ENCODE results near the gene DCLK2.

DCLK2 gene

GRCh38 chr4:150250293-150250997 is 172.2 kb downstream of the DCLK2 start:
- H3K9me3 Mint-ChIP-seq = no peaks in the 10 kb centered on the region
- no peak overlapping the region for H3K4me3 Mint-ChIP-seq
- H3K36me3 Mint-ChIP-seq (ENCODE audit: low read depth) = no peaks in the 10 kb centered on the region
- no peaks in the 10 kb centered on the region for H3K27me3 Mint-ChIP-seq (ENCODE audit: low read depth)
- H3K27ac Mint-ChIP-seq = no peak overlapping the region
- no peaks in the 10 kb centered on the region for H3K4me1 Mint-ChIP-seq (ENCODE audit: low read depth)

DNA sequence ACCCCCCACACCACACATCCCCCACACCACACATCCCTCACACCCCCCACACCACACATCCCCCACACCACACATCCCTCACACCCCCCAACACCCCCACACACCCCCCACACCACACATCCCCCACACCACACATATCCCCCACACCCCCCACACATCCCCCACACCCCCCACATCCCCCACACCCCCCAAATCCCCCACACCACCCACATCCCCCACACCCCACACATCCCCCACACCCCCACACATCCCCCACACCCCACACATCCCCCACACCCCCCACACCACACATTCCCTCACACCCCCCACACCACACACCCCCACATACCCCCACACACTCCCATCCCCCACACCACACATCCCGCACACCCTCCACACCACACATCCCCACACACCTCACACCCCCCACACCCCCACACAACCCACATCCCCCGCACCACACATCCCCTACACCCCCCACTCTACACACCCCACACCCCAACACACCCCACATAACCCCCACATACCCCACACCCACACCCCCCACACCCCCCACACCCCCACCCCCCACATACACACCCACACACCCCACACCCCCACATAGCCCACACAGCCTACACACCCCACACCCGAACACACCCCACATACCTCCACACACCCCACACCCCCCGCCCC is 172.9 kb downstream of the DCLK2 start:
- H3K4me1 Mint-ChIP-seq (ENCODE audit: low read depth) = no peaks in the 10 kb centered on the region
- no peaks in the 10 kb centered on the region for H3K36me3 Mint-ChIP-seq (ENCODE audit: low read depth)
- H3K27ac Mint-ChIP-seq = no peak overlapping the region
- H3K9me3 Mint-ChIP-seq = no peaks in the 10 kb centered on the region
- H3K4me3 Mint-ChIP-seq = no peak overlapping the region
- H3K27me3 Mint-ChIP-seq (ENCODE audit: low read depth) = no peaks in the 10 kb centered on the region

DNA sequence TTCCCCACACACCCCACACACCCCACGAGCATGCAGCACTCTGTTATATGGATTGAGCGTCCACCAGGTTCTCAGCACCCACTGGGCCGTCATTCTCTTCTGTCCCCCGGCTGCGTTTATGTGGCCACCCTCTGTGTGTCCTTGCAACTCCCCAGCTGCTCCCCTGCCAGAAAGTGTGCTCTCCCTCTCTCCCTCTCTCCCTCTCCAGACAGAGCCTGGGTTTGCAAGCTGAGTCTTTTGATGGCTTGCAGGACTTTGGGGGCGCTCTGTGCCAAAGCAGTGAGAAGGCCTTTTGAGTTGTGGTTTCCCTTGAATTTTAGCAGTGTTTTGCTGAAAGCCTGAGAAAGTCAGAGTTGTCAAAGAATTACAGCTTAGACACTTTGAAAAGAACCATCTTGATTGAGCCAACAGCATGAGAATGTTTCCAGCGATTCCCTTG is 173.5 kb downstream of the DCLK2 start:
- Mint-ChIP-seq H3K27ac (no peak overlapping the region), H3K36me3 (ENCODE audit: low read depth) (no peaks in the 10 kb centered on the region), H3K9me3 (no peaks in the 10 kb centered on the region), H3K27me3 (ENCODE audit: low read depth) (no peaks in the 10 kb centered on the region), H3K4me1 (ENCODE audit: low read depth) (no peaks in the 10 kb centered on the region), H3K4me3 (no peak overlapping the region)

- no peaks in the 10 kb centered on the region for H3K4me1 Mint-ChIP-seq (ENCODE audit: low read depth)
- H3K9me3 Mint-ChIP-seq = no peaks in the 10 kb centered on the region
- no peak overlapping the region for H3K27ac Mint-ChIP-seq
- no peaks in the 10 kb centered on the region for H3K27me3 Mint-ChIP-seq (ENCODE audit: low read depth)
- H3K4me3 Mint-ChIP-seq = no peak overlapping the region
- H3K36me3 Mint-ChIP-seq (ENCODE audit: low read depth) = no peaks in the 10 kb centered on the region
Measured at GRCh38 chr4:150252306-150252705, 174.1 kb downstream of the DCLK2 start.

DNA sequence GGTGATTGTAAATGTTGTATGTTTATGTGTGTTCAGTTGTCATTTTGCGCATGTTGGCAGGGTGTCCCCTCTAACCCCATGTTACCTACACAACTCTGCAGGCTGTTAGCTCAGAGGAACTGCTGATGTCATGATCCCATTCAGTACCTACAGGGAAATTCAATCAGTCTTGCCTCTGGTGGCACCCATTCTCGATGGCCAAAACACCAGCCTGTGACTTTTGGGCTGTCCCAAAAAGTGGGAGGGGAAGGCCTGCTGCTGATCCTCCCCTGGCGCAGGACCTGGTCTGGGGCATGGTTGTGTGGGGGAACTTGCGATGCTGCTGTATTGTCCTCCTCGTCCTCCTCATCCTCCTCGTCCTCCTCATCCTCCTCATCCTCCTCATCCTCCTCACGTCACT is 174.5 kb downstream of the DCLK2 start:
- H3K4me3 Mint-ChIP-seq = no peak overlapping the region
- no peaks in the 10 kb centered on the region for H3K36me3 Mint-ChIP-seq (ENCODE audit: low read depth)
- H3K9me3 Mint-ChIP-seq = no peaks in the 10 kb centered on the region
- H3K27me3 Mint-ChIP-seq (ENCODE audit: low read depth) = no peaks in the 10 kb centered on the region
- no peak overlapping the region for H3K27ac Mint-ChIP-seq
- H3K4me1 Mint-ChIP-seq (ENCODE audit: low read depth) = no peaks in the 10 kb centered on the region

GRCh38 chr4:150253416-150253815 is 175.2 kb downstream of the DCLK2 start:
- Mint-ChIP-seq H3K27ac (no peak overlapping the region), H3K4me1 (ENCODE audit: low read depth) (no peaks in the 10 kb centered on the region), H3K9me3 (no peaks in the 10 kb centered on the region), H3K27me3 (ENCODE audit: low read depth) (no peaks in the 10 kb centered on the region), H3K4me3 (no peak overlapping the region), H3K36me3 (ENCODE audit: low read depth) (no peaks in the 10 kb centered on the region)

DNA sequence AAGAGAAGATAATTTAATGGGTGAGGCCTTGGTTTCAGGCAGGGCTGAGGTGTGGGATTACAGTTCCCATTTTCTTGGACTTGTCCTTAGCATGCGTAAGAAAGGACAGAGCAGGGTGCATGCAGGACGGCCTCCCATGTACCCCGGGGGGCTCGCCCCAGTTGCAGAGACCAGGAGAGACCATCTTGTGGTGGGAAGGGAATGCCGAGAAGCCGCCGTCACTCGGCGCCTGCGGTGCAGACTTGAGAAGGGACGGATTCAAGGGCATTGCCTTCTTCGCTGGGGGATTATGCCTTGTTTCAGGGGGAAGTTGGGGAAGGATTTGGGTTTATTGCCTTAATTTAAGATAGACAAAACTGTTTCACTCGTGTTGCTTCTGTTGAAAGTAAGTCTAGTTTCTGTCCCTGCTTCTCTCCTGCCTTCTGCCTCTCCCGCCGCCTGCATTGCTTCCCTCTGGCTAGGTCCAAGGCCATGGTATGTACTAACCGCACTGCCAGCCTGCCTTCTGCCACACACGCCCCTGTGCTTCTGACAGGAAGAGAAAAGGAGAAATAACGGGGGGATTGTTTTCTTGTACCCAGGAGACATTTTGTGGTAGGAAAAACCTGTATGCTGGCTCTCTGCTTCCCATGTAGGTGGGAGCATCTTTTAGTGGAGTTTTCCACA is 175.9 kb downstream of the DCLK2 start:
- Mint-ChIP-seq H3K36me3 (ENCODE audit: low read depth) (no peaks in the 10 kb centered on the region), H3K27ac (no peak overlapping the region), H3K4me3 (no peak overlapping the region), H3K4me1 (ENCODE audit: low read depth) (no peaks in the 10 kb centered on the region), H3K27me3 (ENCODE audit: low read depth) (no peaks in the 10 kb centered on the region), H3K9me3 (no peaks in the 10 kb centered on the region)

DNA sequence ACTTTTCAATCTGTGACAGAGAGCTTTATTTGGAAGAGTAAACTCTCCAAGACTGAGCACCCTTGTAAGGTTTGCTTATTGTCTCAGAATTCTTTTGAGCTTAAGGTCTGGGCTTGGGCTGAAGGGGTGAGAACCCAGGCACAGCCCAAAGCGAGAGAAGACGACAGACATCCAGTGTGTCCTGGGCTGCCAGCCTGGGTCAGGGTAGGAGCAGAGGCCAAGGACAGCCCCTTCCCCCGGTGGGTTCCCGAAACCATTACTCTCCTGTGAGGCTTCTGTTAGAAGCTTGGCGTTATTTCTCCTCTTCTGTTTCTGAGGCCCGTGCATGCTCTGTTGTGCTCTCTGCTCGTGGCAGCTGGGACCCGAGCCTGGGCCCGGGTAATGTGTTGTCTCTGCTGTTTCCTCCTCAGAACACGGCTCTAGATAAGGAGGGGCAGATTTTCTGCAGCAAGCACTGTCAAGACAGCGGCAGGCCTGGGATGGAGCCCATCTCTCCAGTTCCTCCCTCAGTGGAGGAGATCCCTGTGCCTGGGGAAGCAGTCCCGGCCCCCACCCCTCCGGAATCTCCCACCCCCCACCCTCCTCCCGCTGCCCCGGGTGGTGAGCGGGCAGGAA is 177.5 kb downstream of the DCLK2 start:
- Mint-ChIP-seq H3K4me3 (no peak overlapping the region), H3K4me1 (ENCODE audit: low read depth) (no peaks in the 10 kb centered on the region), H3K9me3 (no peaks in the 10 kb centered on the region), H3K36me3 (ENCODE audit: low read depth) (no peaks in the 10 kb centered on the region), H3K27me3 (ENCODE audit: low read depth) (no peaks in the 10 kb centered on the region), H3K27ac (no peak overlapping the region)

DNA sequence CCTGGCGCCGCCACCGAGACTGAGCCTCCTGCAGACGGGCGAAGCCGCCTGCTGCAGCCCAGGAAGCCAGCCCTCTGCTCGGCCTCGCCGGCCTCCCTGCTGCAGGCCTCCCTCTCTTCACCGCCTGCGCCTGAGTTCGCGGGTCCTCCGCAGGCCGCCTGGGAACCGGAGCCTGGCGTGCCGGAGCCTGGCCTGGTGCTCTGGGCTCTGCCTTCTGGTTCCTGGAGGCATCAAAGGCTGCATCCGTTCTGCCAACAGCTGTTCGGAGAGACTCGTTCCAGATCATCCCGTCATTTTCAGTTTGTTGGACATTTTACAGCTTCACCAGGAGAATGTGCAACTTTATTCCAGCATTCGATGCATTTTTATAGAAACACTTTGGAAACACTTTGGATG is 178.0 kb downstream of the DCLK2 start:
- Mint-ChIP-seq H3K4me3 (no peak overlapping the region), H3K27me3 (ENCODE audit: low read depth) (no peaks in the 10 kb centered on the region), H3K9me3 (no peaks in the 10 kb centered on the region), H3K36me3 (ENCODE audit: low read depth) (no peaks in the 10 kb centered on the region), H3K4me1 (ENCODE audit: low read depth) (no peaks in the 10 kb centered on the region), H3K27ac (no peak overlapping the region)

- no peaks in the 10 kb centered on the region for H3K27me3 Mint-ChIP-seq (ENCODE audit: low read depth)
- no peak overlapping the region for H3K27ac Mint-ChIP-seq
- H3K36me3 Mint-ChIP-seq (ENCODE audit: low read depth) = no peaks in the 10 kb centered on the region
- no peaks in the 10 kb centered on the region for H3K4me1 Mint-ChIP-seq (ENCODE audit: low read depth)
- no peak overlapping the region for H3K4me3 Mint-ChIP-seq
- no peaks in the 10 kb centered on the region for H3K9me3 Mint-ChIP-seq
Measured at GRCh38 chr4:150256841-150257730, 178.8 kb downstream of the DCLK2 start.

- Mint-ChIP-seq H3K4me3 (no peak overlapping the region), H3K36me3 (ENCODE audit: low read depth) (no peaks in the 10 kb centered on the region), H3K4me1 (ENCODE audit: low read depth) (no peaks in the 10 kb centered on the region), H3K27me3 (ENCODE audit: low read depth) (no peaks in the 10 kb centered on the region), H3K9me3 (no peaks in the 10 kb centered on the region), H3K27ac (no peak overlapping the region)
Measured at GRCh38 chr4:150258569-150258968, 180.3 kb downstream of the DCLK2 start.

- Mint-ChIP-seq H3K27ac (peak overlapping the region; percentile 11), H3K4me1 (ENCODE audit: low read depth) (no peaks in the 10 kb centered on the region), H3K27me3 (ENCODE audit: low read depth) (no peaks in the 10 kb centered on the region), H3K36me3 (ENCODE audit: low read depth) (no peaks in the 10 kb centered on the region), H3K4me3 (no peak overlapping the region), H3K9me3 (no peaks in the 10 kb centered on the region)
Measured at GRCh38 chr4:150259861-150260567, 181.8 kb downstream of the DCLK2 start.

DNA sequence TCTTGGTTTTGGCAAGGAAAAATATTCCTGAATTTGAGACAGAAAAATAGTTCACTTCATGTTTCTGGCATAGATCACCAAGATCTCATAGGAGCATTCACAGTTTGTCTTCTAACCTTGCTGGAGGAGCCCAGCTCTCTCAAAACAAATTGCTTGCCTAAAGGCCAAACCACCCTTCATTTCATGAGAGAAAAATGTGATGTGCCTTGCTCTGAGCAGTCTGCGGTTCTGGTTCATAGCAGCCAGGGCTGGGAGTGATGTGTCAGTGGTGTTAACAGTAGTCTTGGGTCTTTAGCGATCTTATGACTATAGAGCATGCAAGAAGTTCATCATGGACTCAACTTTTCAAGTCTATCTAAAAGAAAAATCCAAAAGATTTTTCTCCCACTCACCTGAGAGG is 183.3 kb downstream of the DCLK2 start:
- H3K4me1 Mint-ChIP-seq (ENCODE audit: low read depth) = no peaks in the 10 kb centered on the region
- no peaks in the 10 kb centered on the region for H3K36me3 Mint-ChIP-seq (ENCODE audit: low read depth)
- H3K9me3 Mint-ChIP-seq = no peaks in the 10 kb centered on the region
- no peak overlapping the region for H3K27ac Mint-ChIP-seq
- H3K4me3 Mint-ChIP-seq = no peak overlapping the region
- no peaks in the 10 kb centered on the region for H3K27me3 Mint-ChIP-seq (ENCODE audit: low read depth)

- H3K4me1 Mint-ChIP-seq (ENCODE audit: low read depth) = no peaks in the 10 kb centered on the region
- no peaks in the 10 kb centered on the region for H3K27me3 Mint-ChIP-seq (ENCODE audit: low read depth)
- no peaks in the 10 kb centered on the region for H3K9me3 Mint-ChIP-seq
- no peak overlapping the region for H3K4me3 Mint-ChIP-seq
- H3K27ac Mint-ChIP-seq = no peak overlapping the region
- H3K36me3 Mint-ChIP-seq (ENCODE audit: low read depth) = no peaks in the 10 kb centered on the region
Measured at GRCh38 chr4:150262611-150263010, 184.4 kb downstream of the DCLK2 start.

Data from T-helper 1 cell treated with Interleukin-12 subunit alpha and Interleukin-12 subunit beta and Interleukin-4 antibody, amounts not matched to agents 30 μg/mL and 1 μg/mL, for 36 hours (primary cell).